Measurements from ENCODE around the gene TRDN. TPM values are rescaled to one million over a fixed set of nuclear protein-coding genes. Genes with fewer than 3 reads are reported as not detected.

The TRDN gene
- total RNA-seq, 1 donor from 2014 or later = 0.12 TPM

DNA sequence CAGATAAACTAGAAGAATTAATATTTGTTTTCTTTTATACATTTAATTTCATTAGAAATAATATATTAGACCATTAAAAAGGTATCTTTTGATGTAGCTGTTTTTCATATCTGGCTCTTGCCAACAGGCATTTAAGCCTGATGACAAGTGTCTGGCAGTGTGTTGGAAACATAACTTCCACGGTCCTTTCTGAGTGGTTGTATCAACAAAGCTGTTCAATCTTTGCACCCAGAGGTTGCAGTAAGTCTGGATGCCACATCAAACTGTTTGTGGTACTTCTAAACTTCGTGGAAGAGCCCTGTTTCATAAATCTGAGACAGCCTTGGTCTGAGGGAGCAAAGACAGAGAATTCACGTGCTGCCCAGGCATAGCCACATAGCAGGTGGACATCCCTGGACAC is 197.4 kb downstream of the TRDN start:
- H3K4me3 Mint-ChIP-seq (ENCODE audit: low read depth) = no peak overlapping the region
- TF ChIP-seq, protein P1, sequence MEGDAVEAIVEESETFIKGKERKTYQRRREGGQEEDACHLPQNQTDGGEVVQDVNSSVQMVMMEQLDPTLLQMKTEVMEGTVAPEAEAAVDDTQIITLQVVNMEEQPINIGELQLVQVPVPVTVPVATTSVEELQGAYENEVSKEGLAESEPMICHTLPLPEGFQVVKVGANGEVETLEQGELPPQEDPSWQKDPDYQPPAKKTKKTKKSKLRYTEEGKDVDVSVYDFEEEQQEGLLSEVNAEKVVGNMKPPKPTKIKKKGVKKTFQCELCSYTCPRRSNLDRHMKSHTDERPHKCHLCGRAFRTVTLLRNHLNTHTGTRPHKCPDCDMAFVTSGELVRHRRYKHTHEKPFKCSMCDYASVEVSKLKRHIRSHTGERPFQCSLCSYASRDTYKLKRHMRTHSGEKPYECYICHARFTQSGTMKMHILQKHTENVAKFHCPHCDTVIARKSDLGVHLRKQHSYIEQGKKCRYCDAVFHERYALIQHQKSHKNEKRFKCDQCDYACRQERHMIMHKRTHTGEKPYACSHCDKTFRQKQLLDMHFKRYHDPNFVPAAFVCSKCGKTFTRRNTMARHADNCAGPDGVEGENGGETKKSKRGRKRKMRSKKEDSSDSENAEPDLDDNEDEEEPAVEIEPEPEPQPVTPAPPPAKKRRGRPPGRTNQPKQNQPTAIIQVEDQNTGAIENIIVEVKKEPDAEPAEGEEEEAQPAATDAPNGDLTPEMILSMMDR (IDR thresholded peaks at IDR 0.05; ENCODE audit: unreplicated experiment) = no peak
- DNase-seq (ENCODE audit: low spot score, unreplicated experiment) = no peak
- no peaks in the 10 kb centered on the region for H3K27me3 Mint-ChIP-seq
- H3K9me3 Mint-ChIP-seq (ENCODE audit: low read depth) = peaks cover 6% of the 10 kb centered on the region
- peaks cover 19% of the 10 kb centered on the region for H3K4me1 Mint-ChIP-seq (ENCODE audit: low read depth)
- H3K36me3 Mint-ChIP-seq (ENCODE audit: insufficient read depth) = no peaks in the 10 kb centered on the region
- no peak overlapping the region for H3K27ac Mint-ChIP-seq

DNA sequence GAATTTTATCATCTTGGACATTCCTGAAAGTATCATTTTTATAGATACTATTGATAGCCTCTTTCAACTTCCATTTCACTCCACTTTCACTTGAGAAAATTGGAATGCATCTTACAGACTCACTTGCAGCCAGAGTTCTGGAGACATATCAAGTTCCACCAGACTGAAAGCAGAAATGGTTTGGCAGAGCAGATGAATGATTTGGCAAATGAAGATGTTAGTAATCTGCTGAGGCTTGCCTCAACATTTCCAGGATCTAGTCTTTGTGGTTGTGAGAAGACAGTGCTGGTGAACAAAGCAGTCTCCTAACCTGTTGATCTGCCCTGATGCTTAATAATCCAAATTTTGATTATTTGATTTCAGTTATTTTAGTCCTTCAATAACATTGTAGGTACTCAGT is 202.6 kb downstream of the TRDN start:
- no peaks in the 10 kb centered on the region for H3K36me3 Mint-ChIP-seq (ENCODE audit: insufficient read depth)
- H3K4me3 Mint-ChIP-seq (ENCODE audit: low read depth) = no peak overlapping the region
- no peak for DNase-seq (ENCODE audit: low spot score, unreplicated experiment)
- H3K27me3 Mint-ChIP-seq = no peaks in the 10 kb centered on the region
- TF ChIP-seq, protein P1 (IDR thresholded peaks at IDR 0.05; ENCODE audit: unreplicated experiment) = no peak
- peaks cover 15% of the 10 kb centered on the region for H3K4me1 Mint-ChIP-seq (ENCODE audit: low read depth)
- no peak overlapping the region for H3K27ac Mint-ChIP-seq
- H3K9me3 Mint-ChIP-seq (ENCODE audit: low read depth) = no peaks in the 10 kb centered on the region

DNA sequence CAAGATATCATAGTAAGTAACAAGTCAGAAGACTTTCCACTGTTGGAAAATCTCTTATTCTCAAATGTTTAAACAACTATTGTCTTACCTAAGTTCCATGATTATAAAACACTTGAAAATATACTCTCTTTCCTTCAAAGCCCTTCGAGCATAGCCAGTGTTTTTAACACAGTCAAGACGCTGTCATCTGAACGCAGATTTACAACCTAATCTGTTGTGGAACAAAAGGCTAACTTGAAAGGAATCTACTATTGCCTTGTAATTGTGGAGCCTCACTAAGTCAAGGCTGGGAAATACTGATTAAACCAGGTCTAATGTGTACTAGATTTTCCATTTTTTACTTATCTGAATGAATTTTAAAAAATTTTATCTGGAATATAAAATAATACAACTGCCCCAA is 205.8 kb downstream of the TRDN start:
- Mint-ChIP-seq H3K9me3 (ENCODE audit: low read depth) (no peaks in the 10 kb centered on the region), H3K4me1 (ENCODE audit: low read depth) (peaks cover 6% of the 10 kb centered on the region), H3K36me3 (ENCODE audit: insufficient read depth) (no peaks in the 10 kb centered on the region), H3K27ac (no peak overlapping the region), H3K4me3 (ENCODE audit: low read depth) (no peak overlapping the region), H3K27me3 (no peaks in the 10 kb centered on the region)
- TF ChIP-seq, protein P1 (IDR thresholded peaks at IDR 0.05; ENCODE audit: unreplicated experiment) = no peak
- DNase-seq (ENCODE audit: low spot score, unreplicated experiment) = no peak

DNA sequence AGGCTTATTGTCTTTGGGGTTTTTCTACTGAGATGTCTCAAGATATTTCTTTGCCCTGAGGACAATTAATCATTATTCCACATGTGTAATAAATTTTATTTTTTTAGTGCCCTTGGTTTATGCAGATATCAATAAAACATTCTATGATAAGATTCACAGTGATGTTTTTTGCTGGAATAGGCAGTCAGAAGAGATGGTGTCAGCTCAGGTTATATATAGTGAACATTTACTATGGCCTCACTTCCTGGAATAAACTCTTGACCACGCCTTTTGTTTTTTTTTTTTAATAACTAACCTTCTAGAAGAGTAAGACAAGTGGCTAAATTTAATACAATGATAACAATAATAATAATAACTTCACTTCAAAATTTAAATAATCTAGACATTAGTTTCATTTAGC is 209.7 kb downstream of the TRDN start:
- no peak overlapping the region for H3K27ac Mint-ChIP-seq
- TF ChIP-seq, protein P1 (IDR thresholded peaks at IDR 0.05; ENCODE audit: unreplicated experiment) = no peak
- no peaks in the 10 kb centered on the region for H3K27me3 Mint-ChIP-seq
- H3K9me3 Mint-ChIP-seq (ENCODE audit: low read depth) = no peaks in the 10 kb centered on the region
- H3K4me1 Mint-ChIP-seq (ENCODE audit: low read depth) = no peaks in the 10 kb centered on the region
- no peaks in the 10 kb centered on the region for H3K36me3 Mint-ChIP-seq (ENCODE audit: insufficient read depth)
- H3K4me3 Mint-ChIP-seq (ENCODE audit: low read depth) = no peak overlapping the region
- no peak for DNase-seq (ENCODE audit: low spot score, unreplicated experiment)

DNA sequence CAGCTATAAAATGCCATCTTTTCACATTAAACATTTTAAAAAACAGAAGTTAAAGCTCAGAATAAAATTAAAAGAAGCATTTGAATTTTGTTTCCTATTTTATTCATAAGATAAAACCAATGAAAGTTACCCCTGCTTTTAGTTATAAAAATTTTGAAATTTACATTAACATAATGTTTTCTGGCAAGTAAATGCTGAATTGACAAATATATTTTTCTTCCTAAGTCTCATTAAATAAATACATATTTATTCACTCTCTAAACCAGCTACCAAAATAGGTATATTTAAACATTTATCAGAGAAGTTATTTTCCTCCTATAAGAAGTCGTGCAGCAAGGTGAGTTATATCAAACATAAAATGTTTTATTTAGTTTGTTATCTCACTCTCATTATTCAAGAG is 213.6 kb downstream of the TRDN start:
- H3K9me3 Mint-ChIP-seq (ENCODE audit: low read depth) = no peaks in the 10 kb centered on the region
- no peak overlapping the region for H3K4me3 Mint-ChIP-seq (ENCODE audit: low read depth)
- H3K27ac Mint-ChIP-seq = no peak overlapping the region
- H3K27me3 Mint-ChIP-seq = no peaks in the 10 kb centered on the region
- TF ChIP-seq, protein P1 (IDR thresholded peaks at IDR 0.05; ENCODE audit: unreplicated experiment) = no peak
- no peaks in the 10 kb centered on the region for H3K36me3 Mint-ChIP-seq (ENCODE audit: insufficient read depth)
- no peaks in the 10 kb centered on the region for H3K4me1 Mint-ChIP-seq (ENCODE audit: low read depth)
- DNase-seq (ENCODE audit: low spot score, unreplicated experiment) = no peak
